ENCODE data around the gene SGMS2.

The SGMS2 gene

DNA sequence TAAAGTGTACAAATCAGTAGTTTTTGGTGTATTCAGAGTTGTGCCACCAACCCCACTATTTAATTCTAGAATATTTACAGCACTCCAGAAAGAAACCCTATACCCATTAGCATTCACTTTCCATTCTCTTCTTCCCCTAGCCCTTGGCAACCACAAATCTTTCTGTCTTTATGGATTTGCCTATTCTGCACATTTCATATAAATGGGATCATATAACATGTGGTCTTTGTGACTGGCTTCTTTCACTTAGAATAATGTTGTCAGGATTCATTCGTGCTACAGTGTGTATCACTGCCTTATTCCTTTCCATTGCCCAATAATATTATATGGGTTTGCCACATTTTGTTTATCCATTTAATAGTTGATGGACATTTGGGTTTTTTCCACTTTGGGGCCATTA is 32.2 kb downstream of the SGMS2 start:
- TF ChIP-seq CREB1 (IDR thresholded peaks at IDR 0.05; ENCODE audit: low read depth) (no peak), RAD21 (IDR thresholded peaks at IDR 0.05; ENCODE audit: low read depth) (no peak), NFIC (IDR thresholded peaks at IDR 0.05) (no peak), ZBTB7A (IDR thresholded peaks at IDR 0.05; ENCODE audit: low read depth) (no peak), TCF12 (IDR thresholded peaks at IDR 0.05; ENCODE audit: low read depth) (no peak), TEAD4 (IDR thresholded peaks at IDR 0.05) (no peak), FOXM1 (IDR thresholded peaks at IDR 0.05; ENCODE audit: borderline replicate concordance, low read depth) (no peak), TAF1 (IDR thresholded peaks at IDR 0.05; ENCODE audit: low read depth) (no peak), YY1 (IDR thresholded peaks at IDR 0.05; ENCODE audit: low read depth) (no peak), EP300 (IDR thresholded peaks at IDR 0.05; ENCODE audit: borderline replicate concordance) (no peak), CEBPB (IDR thresholded peaks at IDR 0.05) (no peak), EGR1 (IDR thresholded peaks at IDR 0.05) (no peak)
- TF ChIP-seq, protein P1, sequence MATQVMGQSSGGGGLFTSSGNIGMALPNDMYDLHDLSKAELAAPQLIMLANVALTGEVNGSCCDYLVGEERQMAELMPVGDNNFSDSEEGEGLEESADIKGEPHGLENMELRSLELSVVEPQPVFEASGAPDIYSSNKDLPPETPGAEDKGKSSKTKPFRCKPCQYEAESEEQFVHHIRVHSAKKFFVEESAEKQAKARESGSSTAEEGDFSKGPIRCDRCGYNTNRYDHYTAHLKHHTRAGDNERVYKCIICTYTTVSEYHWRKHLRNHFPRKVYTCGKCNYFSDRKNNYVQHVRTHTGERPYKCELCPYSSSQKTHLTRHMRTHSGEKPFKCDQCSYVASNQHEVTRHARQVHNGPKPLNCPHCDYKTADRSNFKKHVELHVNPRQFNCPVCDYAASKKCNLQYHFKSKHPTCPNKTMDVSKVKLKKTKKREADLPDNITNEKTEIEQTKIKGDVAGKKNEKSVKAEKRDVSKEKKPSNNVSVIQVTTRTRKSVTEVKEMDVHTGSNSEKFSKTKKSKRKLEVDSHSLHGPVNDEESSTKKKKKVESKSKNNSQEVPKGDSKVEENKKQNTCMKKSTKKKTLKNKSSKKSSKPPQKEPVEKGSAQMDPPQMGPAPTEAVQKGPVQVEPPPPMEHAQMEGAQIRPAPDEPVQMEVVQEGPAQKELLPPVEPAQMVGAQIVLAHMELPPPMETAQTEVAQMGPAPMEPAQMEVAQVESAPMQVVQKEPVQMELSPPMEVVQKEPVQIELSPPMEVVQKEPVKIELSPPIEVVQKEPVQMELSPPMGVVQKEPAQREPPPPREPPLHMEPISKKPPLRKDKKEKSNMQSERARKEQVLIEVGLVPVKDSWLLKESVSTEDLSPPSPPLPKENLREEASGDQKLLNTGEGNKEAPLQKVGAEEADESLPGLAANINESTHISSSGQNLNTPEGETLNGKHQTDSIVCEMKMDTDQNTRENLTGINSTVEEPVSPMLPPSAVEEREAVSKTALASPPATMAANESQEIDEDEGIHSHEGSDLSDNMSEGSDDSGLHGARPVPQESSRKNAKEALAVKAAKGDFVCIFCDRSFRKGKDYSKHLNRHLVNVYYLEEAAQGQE (IDR thresholded peaks at IDR 0.05; ENCODE audit: low read depth), result no peak
- TF ChIP-seq, protein P2, sequence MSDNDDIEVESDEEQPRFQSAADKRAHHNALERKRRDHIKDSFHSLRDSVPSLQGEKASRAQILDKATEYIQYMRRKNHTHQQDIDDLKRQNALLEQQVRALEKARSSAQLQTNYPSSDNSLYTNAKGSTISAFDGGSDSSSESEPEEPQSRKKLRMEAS (IDR thresholded peaks at IDR 0.05), result no peak
- TF ChIP-seq, protein P3, sequence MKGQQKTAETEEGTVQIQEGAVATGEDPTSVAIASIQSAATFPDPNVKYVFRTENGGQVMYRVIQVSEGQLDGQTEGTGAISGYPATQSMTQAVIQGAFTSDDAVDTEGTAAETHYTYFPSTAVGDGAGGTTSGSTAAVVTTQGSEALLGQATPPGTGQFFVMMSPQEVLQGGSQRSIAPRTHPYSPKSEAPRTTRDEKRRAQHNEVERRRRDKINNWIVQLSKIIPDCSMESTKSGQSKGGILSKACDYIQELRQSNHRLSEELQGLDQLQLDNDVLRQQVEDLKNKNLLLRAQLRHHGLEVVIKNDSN (IDR thresholded peaks at IDR 0.05), result no peak

DNA sequence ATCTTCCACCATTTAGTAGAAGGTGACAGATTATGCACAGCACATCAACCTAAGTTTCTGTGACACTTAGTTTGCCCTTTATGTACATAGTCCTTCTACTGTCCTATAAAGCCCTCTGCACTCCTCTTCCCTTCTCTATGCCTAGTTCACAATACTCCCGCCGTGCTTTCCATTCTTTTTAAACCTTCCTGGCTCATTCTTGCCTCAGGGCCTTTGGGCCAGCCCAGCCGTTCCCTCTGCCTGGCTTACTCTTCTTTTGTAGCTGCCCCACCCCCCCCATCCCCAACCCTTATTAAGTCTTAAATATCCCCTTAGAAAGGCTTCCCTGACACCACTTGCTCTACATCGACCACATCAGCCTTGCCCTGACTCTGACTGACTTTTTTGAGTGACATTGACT is 33.0 kb downstream of the SGMS2 start:
- TF ChIP-seq, protein P3 (IDR thresholded peaks at IDR 0.05), result no peak
- no peak for TF ChIP-seq YY1 (IDR thresholded peaks at IDR 0.05; ENCODE audit: low read depth)
- TF ChIP-seq CREB1 (IDR thresholded peaks at IDR 0.05; ENCODE audit: low read depth), result no peak
- no peak for TF ChIP-seq ZBTB7A (IDR thresholded peaks at IDR 0.05; ENCODE audit: low read depth)
- no peak for TF ChIP-seq TCF12 (IDR thresholded peaks at IDR 0.05; ENCODE audit: low read depth)
- TF ChIP-seq FOXM1 (IDR thresholded peaks at IDR 0.05; ENCODE audit: borderline replicate concordance, low read depth), result no peak
- TF ChIP-seq RAD21 (IDR thresholded peaks at IDR 0.05; ENCODE audit: low read depth), result no peak

DNA sequence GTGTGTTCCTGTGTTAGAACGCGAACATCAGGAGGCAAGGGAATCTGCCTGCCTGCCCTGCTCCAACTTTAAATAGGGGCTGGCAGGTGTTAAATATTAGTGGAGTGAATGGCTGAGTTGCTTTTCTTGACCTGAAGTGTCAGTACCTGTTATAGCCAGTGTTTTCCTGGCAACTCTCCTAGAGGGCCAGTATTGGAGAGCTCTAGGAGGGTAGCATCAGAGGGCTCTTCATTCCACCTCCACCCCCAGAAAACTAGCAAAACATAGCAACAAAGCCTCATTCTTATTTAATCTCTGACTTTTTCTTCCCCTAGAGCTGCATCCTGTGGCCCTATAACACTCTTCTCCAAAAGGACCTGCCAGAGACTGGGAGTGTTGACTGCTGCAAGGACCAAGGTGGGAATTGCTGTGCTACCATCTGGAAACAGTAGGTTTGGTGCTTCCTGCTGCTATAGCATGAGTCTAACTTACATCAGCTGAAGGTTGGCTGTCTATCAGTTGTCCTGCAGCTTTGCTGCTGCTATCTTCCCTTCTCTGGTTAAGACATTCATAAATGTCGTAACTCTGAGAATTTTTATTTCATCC is 33.5 kb downstream of the SGMS2 start:
- no peak for TF ChIP-seq EP300 (IDR thresholded peaks at IDR 0.05; ENCODE audit: borderline replicate concordance)
- TF ChIP-seq TCF12 (IDR thresholded peaks at IDR 0.05; ENCODE audit: low read depth), result no peak
- TF ChIP-seq, protein P3 (IDR thresholded peaks at IDR 0.05), result no peak
- no peak for TF ChIP-seq RAD21 (IDR thresholded peaks at IDR 0.05; ENCODE audit: low read depth)
- TF ChIP-seq, protein P2 (IDR thresholded peaks at IDR 0.05), result no peak
- no peak for TF ChIP-seq TEAD4 (IDR thresholded peaks at IDR 0.05)
- TF ChIP-seq NFIC (IDR thresholded peaks at IDR 0.05), result no peak
- no peak for TF ChIP-seq EGR1 (IDR thresholded peaks at IDR 0.05)
- no peak for TF ChIP-seq CREB1 (IDR thresholded peaks at IDR 0.05; ENCODE audit: low read depth)
- TF ChIP-seq, protein P1 (IDR thresholded peaks at IDR 0.05; ENCODE audit: low read depth), result no peak
- no peak for TF ChIP-seq ZBTB7A (IDR thresholded peaks at IDR 0.05; ENCODE audit: low read depth)

DNA sequence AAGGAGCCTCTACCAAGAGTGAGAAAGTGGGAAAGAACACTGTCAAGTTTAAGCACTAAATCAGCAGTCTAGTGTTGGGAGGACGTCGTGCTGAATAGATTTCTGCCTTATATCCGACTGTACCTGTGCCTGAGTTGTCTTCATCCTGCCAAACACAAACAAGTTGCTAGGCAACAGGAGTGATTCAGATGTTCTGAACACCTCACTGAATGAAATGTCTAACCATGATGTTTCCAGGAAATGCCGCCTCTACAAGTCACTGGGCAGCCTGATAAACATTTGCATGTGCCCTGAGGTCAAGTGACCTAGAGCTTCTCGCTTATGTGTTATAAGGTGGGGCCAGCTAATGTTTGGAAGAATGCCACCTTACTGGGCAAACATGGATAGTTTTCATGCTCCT is 37.9 kb downstream of the SGMS2 start:
- no peak for TF ChIP-seq TEAD4 (IDR thresholded peaks at IDR 0.05)

DNA sequence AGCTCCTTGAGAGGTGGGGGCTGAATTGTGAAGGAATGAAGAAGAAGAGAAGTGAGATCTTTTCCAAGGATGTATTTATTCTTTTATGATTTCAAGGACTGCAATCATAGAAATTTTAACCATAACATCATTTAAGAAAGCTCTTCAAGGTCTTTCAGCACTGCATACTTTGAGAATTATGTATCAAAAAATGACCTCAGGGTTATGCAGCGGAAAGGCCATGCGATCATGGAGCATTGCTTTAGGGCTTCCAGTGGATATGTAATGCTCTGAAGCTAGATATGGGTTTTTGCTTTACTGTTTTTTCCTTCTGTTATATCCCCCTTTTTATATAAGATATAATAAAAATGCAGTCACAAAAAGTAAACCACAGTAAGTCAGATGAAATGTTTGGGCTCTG is 38.7 kb downstream of the SGMS2 start:
- TF ChIP-seq, protein P3 (IDR thresholded peaks at IDR 0.05), result no peak
- TF ChIP-seq, protein P1 (IDR thresholded peaks at IDR 0.05; ENCODE audit: low read depth), result no peak
- TF ChIP-seq EGR1 (IDR thresholded peaks at IDR 0.05) (no peak), YY1 (IDR thresholded peaks at IDR 0.05; ENCODE audit: low read depth) (no peak), EP300 (IDR thresholded peaks at IDR 0.05; ENCODE audit: borderline replicate concordance) (no peak), NFIC (IDR thresholded peaks at IDR 0.05) (no peak), CREB1 (IDR thresholded peaks at IDR 0.05; ENCODE audit: low read depth) (no peak), ZBTB7A (IDR thresholded peaks at IDR 0.05; ENCODE audit: low read depth) (no peak), FOXM1 (IDR thresholded peaks at IDR 0.05; ENCODE audit: borderline replicate concordance, low read depth) (no peak), RAD21 (IDR thresholded peaks at IDR 0.05; ENCODE audit: low read depth) (no peak)
- TF ChIP-seq, protein P2 (IDR thresholded peaks at IDR 0.05), result no peak

Data from Ishikawa (cell line).